ENCODE data around the gene ADNP2. TPM values are rescaled to one million over a fixed set of nuclear protein-coding genes. Genes with fewer than 3 reads are reported as not detected.

Gene ADNP2
- total and polyA plus RNA-seq, 2 donors (not counting 3 experiments of a cell fraction or from before 2014, with no cell fraction given) = 10.2 to 20.6 TPM

- no peak overlapping the region for H3K9ac ChIP-seq (replicated peaks; ENCODE audit: extremely low read depth, insufficient read depth, low read length)
- H2AFZ ChIP-seq (ENCODE audit: low read depth, low read length) = no peak overlapping the region
- DNase-seq (ENCODE audit: low read depth, low spot score) = peak; percentile 11
- peaks cover 8% of the 10 kb centered on the region for H3K4me1 ChIP-seq (ENCODE audit: control insufficient read depth, extremely low read depth, insufficient read depth, low read length)
- TF ChIP-seq GATA2 (IDR thresholded peaks at IDR 0.05; ENCODE audit: insufficient read depth, insufficient read length, low read depth, low read length) = no peak
- TF ChIP-seq MAX (IDR thresholded peaks at IDR 0.05; ENCODE audit: insufficient read depth, insufficient read length) = no peak
- no peak for TF ChIP-seq FOS (IDR thresholded peaks at IDR 0.05; ENCODE audit: borderline replicate concordance, insufficient read depth, low read length)
- no peak for TF ChIP-seq JUN (IDR thresholded peaks at IDR 0.05; ENCODE audit: borderline replicate concordance, insufficient read depth, insufficient read length, low read depth)
- no peak for TF ChIP-seq CTCF (IDR thresholded peaks at IDR 0.05; ENCODE audit: extremely low read depth in 1 of 2, insufficient read depth in 1 of 2, low read depth in 1 of 2, low read length in 2 of 2)
- no peak for TF ChIP-seq EZH2 (IDR thresholded peaks at IDR 0.05; ENCODE audit: borderline replicate concordance, low read depth, low read length, severe bottlenecking)
- no peak for TF ChIP-seq MYC (IDR thresholded peaks at IDR 0.05; ENCODE audit: low read depth, low read length)
- no peak for TF ChIP-seq POLR2AphosphoS5 (IDR thresholded peaks at IDR 0.05; ENCODE audit: insufficient read depth, low read depth, low read length)
- TF ChIP-seq POLR2A (IDR thresholded peaks at IDR 0.05; ENCODE audit: low read depth, low read length) = no peak
- no peak overlapping the region for H3K27ac ChIP-seq (ENCODE audit: insufficient read depth, low read depth, low read length)
- intact Hi-C loops (cut with micrococcal nuclease) = loop anchor here (5.0 kb wide), 1 partner anchor 35 kb away; no protein-coding TSS in a partner anchor
- CTCF ChIA-PET = interaction anchor here (1.0 to 2.6 kb wide), 2 partner anchors 43 to 47 kb away, joined by 3 to 9 read pairs; no protein-coding TSS in a partner anchor
- peaks cover 0 to 3% of the 10 kb centered on the region in 2 experiments for H3K36me3 ChIP-seq (ENCODE audit: control insufficient read depth in 2 of 2, extremely low read depth in 1 of 2, insufficient read depth in 2 of 2, low read length in 2 of 2)
- no peak overlapping the region for H3K4me2 ChIP-seq (ENCODE audit: insufficient read depth, low read length)
- no peaks in the 10 kb centered on the region for H3K27me3 ChIP-seq (ENCODE audit: control insufficient read depth in 2 of 2, insufficient read depth in 2 of 2, low read length in 2 of 2)
- no peak overlapping the region for H3K4me3 ChIP-seq (replicated peaks in 1 of 3; ENCODE audit: insufficient read depth in 1 of 3, low read depth in 1 of 3, low read length in 3 of 3)
- no TSS peak for BruUV-seq (replicated peaks)
- dilution Hi-C loops (cut with MboI; ENCODE audit: extremely low pct_ligation_motif_present, low sequenced_read_pairs) = no loop called here
- FAIRE-seq = no peak
- peaks cover 77% of the 10 kb centered on the region for H3K79me2 ChIP-seq (ENCODE audit: control insufficient read depth, insufficient read depth, low read length)
- peaks cover 7% of the 10 kb centered on the region for H4K20me1 ChIP-seq (replicated peaks; ENCODE audit: control insufficient read depth, extremely low read depth, insufficient read depth, low read length)
- H3K9me1 ChIP-seq (replicated peaks; ENCODE audit: control insufficient read depth, extremely low read depth, insufficient read depth, low read length) = no peaks in the 10 kb centered on the region
- POLR2A ChIA-PET = no interaction called here
- H3K9me3 ChIP-seq (replicated peaks; ENCODE audit: control insufficient read depth, insufficient read depth, low read length) = no peaks in the 10 kb centered on the region
These were observed 3.7 kb downstream of the ADNP2 start for GRCh38 chr18:80112624-80113248.
